Skeletal muscle tissue (tissue), 4 donors: ENCODE data around the gene FAM47E. TPM values are rescaled to one million over a fixed set of nuclear protein-coding genes. Genes with fewer than 3 reads are reported as not detected.

Experiments used
- H3K27ac ChIP-seq: one replicate; pipeline ENCODE4 v1.7.0; 2013; ENCODE audit warnings: mild to moderate bottlenecking, low read depth, low read length, inconsistent platforms
- H3K27me3 ChIP-seq, 3 donors: one replicate each; pipeline ENCODE4 v1.7.0; 2013; ENCODE audit warnings: low read length in 3 of 3; ENCODE audit not compliant: control insufficient read depth in 3 of 3, insufficient read depth in 3 of 3
- H3K36me3 ChIP-seq, 3 donors: one replicate each; pipeline ENCODE4 v1.7.0; 2013; ENCODE audit warnings: low read length in 3 of 3; ENCODE audit not compliant: control insufficient read depth in 3 of 3, insufficient read depth in 3 of 3
- H3K4me1 ChIP-seq, 3 donors: one replicate each; pipeline ENCODE4 v1.7.0; 2013; ENCODE audit warnings: low read length in 3 of 3, mild to moderate bottlenecking in 3 of 3; ENCODE audit not compliant: control insufficient read depth in 3 of 3, insufficient read depth in 3 of 3
- H3K4me3 ChIP-seq, 3 donors: one replicate each; pipeline ENCODE4 v1.7.0; 2013; ENCODE audit warnings: low read length in 3 of 3
- H3K9ac ChIP-seq, 3 donors: one replicate each; pipeline ENCODE4 v1.7.0; 2013; ENCODE audit warnings: low read length in 3 of 3, mild to moderate bottlenecking in 3 of 3, moderate library complexity in 2 of 3, low read depth in 1 of 3
- H3K9me3 ChIP-seq, 3 donors: one replicate each; pipeline ENCODE4 v1.7.0; 2013; ENCODE audit warnings: low read length in 3 of 3; ENCODE audit not compliant: control insufficient read depth in 3 of 3
- total RNA-seq: library from RNA; depleted of rRNA; stranded (reverse); fragments of >200 nt; gene quantifications from one replicate; pipeline ENCODE4 v1.2.3, GENCODE V29; 2014
- donor health status: Osteomylitis.

Gene FAM47E
- total RNA-seq, 1 donor from 2014 or later, result 0.52 TPM

DNA sequence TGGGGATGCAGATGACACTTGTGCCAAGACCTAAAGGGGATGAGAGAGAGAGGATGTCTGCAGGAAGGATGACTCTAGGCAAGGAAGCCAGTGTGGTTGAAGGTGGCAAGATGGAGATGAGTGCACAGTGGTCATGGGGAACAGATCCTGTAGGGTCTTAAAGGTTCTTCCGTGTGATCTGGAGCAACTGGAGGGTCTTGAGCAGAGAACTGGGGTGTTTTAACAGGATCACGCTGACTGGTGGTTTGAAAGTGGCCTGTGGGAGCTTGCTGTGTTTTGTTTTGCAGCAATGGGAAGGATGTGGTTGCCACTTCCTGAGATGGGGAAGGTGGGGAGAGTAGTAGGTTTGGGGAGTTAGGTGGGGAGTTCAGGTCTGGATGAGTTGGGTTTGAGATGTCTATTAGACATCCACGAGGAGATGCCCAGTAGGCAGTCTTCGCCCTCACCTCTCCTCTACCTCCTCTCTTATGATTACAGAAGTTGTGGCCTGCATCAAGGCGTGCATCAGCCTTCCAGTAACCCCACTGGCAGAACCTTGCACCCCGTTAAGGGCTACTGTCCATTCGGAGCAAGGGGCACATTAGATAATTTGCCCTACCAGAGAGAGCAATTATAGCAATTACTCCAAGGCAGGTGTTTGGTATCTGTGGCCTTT lies 53.6 kb downstream of the FAM47E start:
- peaks cover 44 to 70% (median 50%) of the 10 kb centered on the region in 3 donors for H3K4me1 ChIP-seq
- H3K27ac ChIP-seq, result peak overlapping the region; percentile 97
- peaks cover 6 to 15% (median 11%) of the 10 kb centered on the region in 3 donors for H3K36me3 ChIP-seq

DNA sequence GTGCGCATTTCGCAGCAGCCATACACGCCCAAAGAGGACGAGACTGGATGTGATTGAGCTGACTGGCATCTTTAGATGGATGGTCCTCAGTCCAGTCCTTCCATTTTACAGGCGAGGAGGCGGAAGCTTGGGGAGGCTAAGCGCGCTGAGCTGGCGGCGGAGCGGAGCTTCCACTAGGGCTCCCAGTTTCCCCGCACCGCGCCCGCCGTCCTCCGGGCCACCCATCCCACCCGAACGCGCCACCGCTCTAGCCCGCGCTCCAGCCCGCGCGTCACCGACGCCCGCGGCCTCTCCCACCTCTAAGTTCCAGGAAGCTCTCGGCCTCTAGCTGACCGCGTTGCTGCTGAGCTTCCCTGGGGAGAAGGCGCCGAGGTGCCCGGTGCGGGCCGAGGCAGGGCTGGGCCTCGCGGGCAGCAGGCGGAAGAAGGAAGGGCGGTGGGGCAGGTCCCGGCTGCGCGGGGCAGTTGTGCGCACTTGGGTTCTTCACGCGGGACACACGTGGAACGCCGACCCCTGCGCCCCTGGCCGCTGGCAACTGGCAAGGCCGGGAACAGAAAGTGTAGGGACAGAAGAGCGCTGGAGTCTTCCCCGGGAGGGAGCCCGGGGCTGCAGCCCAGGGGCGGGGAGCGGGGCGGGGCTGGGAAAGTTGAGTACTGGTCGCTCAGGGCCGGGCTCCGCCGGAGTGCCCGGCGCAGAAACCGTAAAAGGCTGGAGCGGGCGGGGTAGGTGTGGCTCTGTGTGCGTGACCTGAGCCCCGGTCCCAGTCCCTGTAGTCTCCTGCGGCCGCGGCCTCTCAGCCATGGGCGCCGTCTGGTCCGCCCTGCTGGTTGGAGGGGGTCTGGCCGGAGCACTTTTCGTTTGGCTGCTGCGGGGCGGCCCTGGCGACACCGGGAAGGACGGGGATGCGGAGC lies 54.7 kb downstream of the FAM47E start, which contains the start of gene STBD1:
TSS of gene STBD1 (plus strand) at position 763 of the 911 bp plus-strand sequence. CDS start at position 800, 37 bp downstream.
- Histone ChIP-seq H3K9me3 (no peaks in the 10 kb centered on the region), H3K4me1 (peaks cover 43 to 66% (median 53%) of the 10 kb centered on the region in 3 donors), H3K4me3 (peak within 1 kb of the TSS; percentile 87 to 92 (median 92)), H3K9ac (peak within 1 kb of the TSS; percentile 81 to 97 (median 96)), H3K36me3 (peaks cover 9 to 21% (median 17%) of the 10 kb centered on the region in 3 donors), H3K27ac (peak within 1 kb of the TSS; percentile 97), H3K27me3 (no peaks in the 10 kb centered on the region)

More for the DNA sequence above, 53.6 kb downstream of the FAM47E start:
- Histone ChIP-seq H3K9ac (peak overlapping the region; percentile 81 to 97 (median 96)), H3K4me3 (peak overlapping the region; percentile 87 to 92 (median 92)), H3K9me3 (no peaks in the 10 kb centered on the region), H3K27me3 (no peaks in the 10 kb centered on the region)

DNA sequence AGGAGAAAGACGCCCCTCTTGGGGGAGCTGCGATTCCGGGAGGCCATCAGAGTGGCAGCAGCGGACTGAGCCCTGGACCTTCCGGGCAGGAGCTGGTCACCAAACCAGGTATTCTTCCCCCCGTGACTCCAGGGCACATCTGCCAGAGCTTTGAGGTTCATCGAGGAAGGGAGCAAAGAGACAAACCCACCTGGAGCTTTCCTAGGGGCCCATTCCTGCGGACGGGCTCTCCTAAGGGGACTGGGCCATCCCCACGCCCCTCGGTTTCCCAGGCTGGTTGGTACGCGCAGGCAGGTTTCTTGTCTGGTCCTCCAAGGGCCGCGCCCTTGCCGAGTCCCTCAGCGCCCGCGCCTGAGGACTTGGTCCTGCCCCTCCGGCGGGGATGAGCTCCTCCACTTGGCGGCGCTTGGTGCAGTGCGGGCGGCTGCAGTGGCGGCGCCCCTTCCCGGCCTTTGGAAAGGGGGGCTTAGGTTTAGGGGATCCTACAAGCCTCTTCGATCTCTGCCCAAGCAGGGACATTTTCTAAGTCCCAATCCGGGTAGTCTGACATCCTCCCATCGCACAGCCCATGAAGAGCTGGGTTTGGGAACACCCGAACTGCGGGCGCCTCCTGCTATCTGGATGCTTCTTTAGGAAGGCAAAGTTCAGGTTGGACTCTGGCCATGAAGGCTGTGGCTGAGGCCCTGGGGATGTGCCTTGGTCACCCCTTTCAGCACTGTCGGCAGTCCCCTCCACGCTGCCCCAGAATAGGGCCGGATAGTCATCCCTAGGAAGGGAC lies 55.5 kb downstream of the FAM47E start:
- H3K27me3 ChIP-seq, result no peaks in the 10 kb centered on the region
- peaks cover 49 to 65% (median 57%) of the 10 kb centered on the region in 3 donors for H3K4me1 ChIP-seq
- H3K9ac ChIP-seq, result peak overlapping the region; percentile 81 to 97 (median 96)
- peak overlapping the region; percentile 87 to 92 (median 92) for H3K4me3 ChIP-seq
- no peaks in the 10 kb centered on the region for H3K9me3 ChIP-seq
- H3K36me3 ChIP-seq, result peaks cover 9 to 21% (median 17%) of the 10 kb centered on the region in 3 donors
- peak overlapping the region; percentile 97 for H3K27ac ChIP-seq

DNA sequence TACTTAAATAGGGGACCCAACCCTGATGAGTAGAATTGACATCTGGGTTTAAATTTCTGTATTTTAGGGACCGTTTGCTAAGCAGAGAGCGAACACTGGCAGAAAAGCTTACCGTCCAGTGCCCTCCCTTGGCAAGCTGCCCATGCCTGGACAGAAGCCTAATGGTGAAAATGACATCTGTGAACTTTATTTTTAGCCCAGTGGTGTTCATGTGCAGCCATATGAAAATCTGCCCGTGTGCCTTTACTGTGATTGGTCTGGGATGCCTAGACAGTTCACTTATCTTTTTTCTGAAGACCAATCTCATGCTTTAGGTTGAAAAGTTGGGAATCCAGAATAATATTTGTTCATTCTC lies 56.1 kb downstream of the FAM47E start:
- no peaks in the 10 kb centered on the region for H3K9me3 ChIP-seq
- H3K9ac ChIP-seq, result peak overlapping the region; percentile 81 to 97 (median 96)
- peaks cover 49 to 63% (median 58%) of the 10 kb centered on the region in 3 donors for H3K4me1 ChIP-seq
- peaks cover 9 to 21% (median 17%) of the 10 kb centered on the region in 3 donors for H3K36me3 ChIP-seq
- H3K27me3 ChIP-seq, result no peaks in the 10 kb centered on the region
- peak overlapping the region; percentile 97 for H3K27ac ChIP-seq
- H3K4me3 ChIP-seq, result peak overlapping the region; percentile 87 to 92 (median 92)

DNA sequence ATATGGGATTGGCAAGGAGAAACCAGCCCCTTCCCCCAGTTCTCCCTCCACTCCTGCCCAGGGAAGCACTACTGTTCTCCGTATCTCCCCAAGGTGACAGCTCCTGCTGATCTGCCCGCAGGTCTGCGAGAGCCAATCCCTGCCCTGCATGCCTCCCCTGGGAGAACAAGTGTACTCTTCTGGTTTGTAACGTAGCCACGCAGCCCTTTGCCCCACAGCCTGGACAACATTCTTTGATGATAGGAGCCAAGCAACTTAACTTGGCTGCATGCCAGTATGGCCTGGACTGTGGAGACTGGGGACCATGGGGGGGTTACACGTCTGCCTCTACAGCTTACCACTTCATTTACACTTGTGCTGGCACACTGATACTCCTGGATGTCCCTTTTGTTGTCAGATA lies 57.0 kb downstream of the FAM47E start:
- Histone ChIP-seq H3K27me3 (no peaks in the 10 kb centered on the region), H3K4me1 (peaks cover 46 to 57% (median 55%) of the 10 kb centered on the region in 3 donors), H3K36me3 (peaks cover 9 to 21% (median 17%) of the 10 kb centered on the region in 3 donors), H3K4me3 (peak overlapping the region; percentile 87 to 92 (median 92)), H3K27ac (peak overlapping the region; percentile 97), H3K9ac (peak overlapping the region; percentile 81 to 97 (median 96)), H3K9me3 (no peaks in the 10 kb centered on the region)

DNA sequence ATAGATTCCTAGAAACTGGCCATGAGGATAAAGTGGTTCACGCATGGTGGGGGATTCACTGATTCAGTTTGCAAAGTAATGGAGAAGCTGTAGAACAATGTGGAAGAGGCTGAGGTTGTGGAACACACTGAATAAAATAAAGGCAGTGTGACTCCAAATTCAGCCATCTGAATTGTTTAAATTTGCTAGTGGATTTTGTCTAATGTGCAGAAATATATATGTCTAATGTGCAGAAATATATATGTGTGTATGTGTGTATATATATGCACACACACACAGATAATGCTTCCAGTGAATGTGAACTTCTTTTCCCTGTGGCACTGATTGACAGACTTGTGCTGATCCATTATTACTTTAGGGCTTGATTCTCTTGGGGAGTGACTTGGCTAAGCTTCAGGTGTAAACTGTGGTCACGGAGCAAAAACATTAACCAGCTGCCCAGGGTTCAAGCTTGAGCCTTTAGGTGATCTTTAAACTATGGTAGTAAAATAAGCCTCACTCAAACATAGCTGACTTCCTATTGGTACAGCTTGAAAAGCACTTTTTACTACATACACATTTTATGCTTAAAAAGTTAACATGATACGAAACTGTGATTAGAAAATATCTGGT lies 58.5 kb downstream of the FAM47E start:
- Histone ChIP-seq H3K9me3 (no peaks in the 10 kb centered on the region), H3K27ac (no peak overlapping the region), H3K36me3 (peaks cover 9 to 21% (median 17%) of the 10 kb centered on the region in 3 donors), H3K4me1 (peaks cover 40 to 46% (median 45%) of the 10 kb centered on the region in 3 donors), H3K27me3 (no peaks in the 10 kb centered on the region), H3K9ac (peak overlapping the region in 1 of 3 donors; percentile 5), H3K4me3 (peak overlapping the region in 2 of 3 donors; percentile 32 to 38)

DNA sequence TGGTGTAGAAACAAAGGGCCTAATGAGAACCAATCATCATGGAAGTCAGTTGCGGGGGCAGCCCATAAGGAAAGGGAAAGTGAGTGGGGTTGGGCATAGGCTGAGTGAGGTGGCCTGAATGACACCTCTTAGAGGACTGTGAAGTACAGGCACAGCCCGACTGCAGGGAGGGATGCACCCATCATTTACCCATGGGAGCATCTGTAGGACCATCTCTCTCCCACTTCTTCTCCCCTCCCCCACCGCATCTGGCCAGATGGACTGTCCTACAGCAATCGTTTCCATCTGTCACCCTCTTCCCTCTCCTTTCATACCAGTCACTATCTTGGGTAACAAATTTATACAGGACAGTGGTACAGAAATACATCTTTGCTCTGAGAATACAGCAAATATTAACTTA lies 59.2 kb downstream of the FAM47E start:
- Histone ChIP-seq H3K27ac (no peak overlapping the region), H3K36me3 (peaks cover 9 to 21% (median 17%) of the 10 kb centered on the region in 3 donors), H3K4me1 (peaks cover 35 to 40% (median 38%) of the 10 kb centered on the region in 3 donors), H3K9me3 (no peaks in the 10 kb centered on the region), H3K9ac (no peak overlapping the region), H3K27me3 (no peaks in the 10 kb centered on the region), H3K4me3 (peak overlapping the region in 1 of 3 donors; percentile 34)

DNA sequence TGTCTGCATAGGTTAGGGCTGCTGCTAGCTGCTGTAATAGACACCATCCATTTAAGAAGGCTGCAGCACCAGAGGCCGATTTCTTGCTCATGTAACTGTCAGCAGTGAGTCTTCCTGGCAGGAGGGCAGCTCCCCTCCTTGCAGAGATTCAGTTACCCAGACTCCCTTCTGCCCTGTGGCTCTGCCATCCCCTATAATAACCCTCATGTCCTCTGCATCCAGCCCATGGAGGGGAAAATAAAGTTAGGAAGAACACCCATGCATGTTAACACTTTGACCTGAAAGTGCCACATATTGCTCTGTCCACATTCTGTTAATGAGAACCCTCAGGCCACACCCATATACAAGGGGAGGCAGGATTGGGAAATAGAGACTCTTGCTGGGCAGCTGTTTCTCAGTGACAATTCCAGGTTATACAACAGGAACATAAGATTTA lies 60.4 kb downstream of the FAM47E start:
- peaks cover 9 to 21% (median 17%) of the 10 kb centered on the region in 3 donors for H3K36me3 ChIP-seq
- no peaks in the 10 kb centered on the region for H3K9me3 ChIP-seq
- peaks cover 32 to 38% (median 35%) of the 10 kb centered on the region in 3 donors for H3K4me1 ChIP-seq
- H3K27ac ChIP-seq, result peak overlapping the region; percentile 45
- H3K9ac ChIP-seq, result peak overlapping the region in 2 of 3 donors; percentile 34 to 38
- H3K4me3 ChIP-seq, result no peak overlapping the region
- no peaks in the 10 kb centered on the region for H3K27me3 ChIP-seq

DNA sequence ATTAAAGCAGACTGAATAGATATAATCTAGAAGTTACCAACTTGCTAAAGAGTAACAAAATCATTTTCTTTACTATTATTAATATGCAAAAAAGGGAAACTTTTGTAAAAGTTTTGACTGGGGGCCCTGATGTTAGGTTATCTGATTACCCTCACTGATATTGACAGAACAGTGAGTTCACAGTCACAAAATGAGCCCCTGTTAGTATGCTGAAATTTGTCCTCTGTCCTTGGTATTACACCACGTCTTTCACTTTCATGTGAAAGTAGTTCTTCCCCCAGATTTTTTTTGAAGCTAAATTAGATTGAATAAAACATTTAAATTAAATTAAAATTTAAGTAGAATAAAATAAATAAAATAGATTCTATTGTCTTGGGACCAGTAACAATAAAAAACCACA lies 60.9 kb downstream of the FAM47E start:
- peaks cover 30 to 38% (median 35%) of the 10 kb centered on the region in 3 donors for H3K4me1 ChIP-seq
- H3K27me3 ChIP-seq, result no peaks in the 10 kb centered on the region
- H3K9me3 ChIP-seq, result no peaks in the 10 kb centered on the region
- peak overlapping the region in 1 of 3 donors; percentile 2 for H3K9ac ChIP-seq
- H3K27ac ChIP-seq, result peak overlapping the region; percentile 45
- peaks cover 9 to 21% (median 17%) of the 10 kb centered on the region in 3 donors for H3K36me3 ChIP-seq
- no peak overlapping the region for H3K4me3 ChIP-seq
